HepG2 (cell line): ENCODE data around the gene CDKN1C. TPM values are rescaled to one million over a fixed set of nuclear protein-coding genes. Genes with fewer than 3 reads are reported as not detected.

ENCODE experiments used
- CBX2 ChIP-seq, 2 experiments: fragments of 200-600 bp in 1 of 2; sonication (generic); formaldehyde crosslinking in 1 of 2; IDR thresholded peaks; 2 replicates each; pipeline versions ENCODE4 v1.7.0 to v1.8.1; 2018 to 2022; ENCODE audit warnings: low read depth in 2 of 2, low read length in 1 of 2, mild to moderate bottlenecking in 1 of 2, missing genetic modification reagents in 1 of 2
- CHD4 ChIP-seq: fragments of 200-600 bp; sonication (generic); IDR thresholded peaks from 2 replicates; pipeline ENCODE4 v1.7.0; 2017; ENCODE audit warnings: mild to moderate bottlenecking, low read length, borderline replicate concordance
- ETS1 ChIP-seq: sonication (generic); formaldehyde crosslinking; IDR thresholded peaks from 2 replicates; pipeline ENCODE4 v1.4.0; 2020; ENCODE audit warnings: missing genetic modification reagents
- HES4 ChIP-seq: sonication (generic); formaldehyde crosslinking; IDR thresholded peaks from 2 replicates; pipeline ENCODE4 v1.9.0; 2021; ENCODE audit warnings: mild to moderate bottlenecking, missing genetic modification reagents, borderline replicate concordance
- LBX2 ChIP-seq: sonication (generic); formaldehyde crosslinking; IDR thresholded peaks from 2 replicates; pipeline ENCODE4 v1.5.0; 2020; ENCODE audit warnings: missing genetic modification reagents, mild to moderate bottlenecking, borderline replicate concordance
- NCOA1 ChIP-seq: sonication (generic); formaldehyde crosslinking; IDR thresholded peaks from 2 replicates; pipeline ENCODE4 v1.9.0; 2021; ENCODE audit warnings: missing genetic modification reagents
- NR2C2 ChIP-seq: sonication (generic); formaldehyde crosslinking; IDR thresholded peaks from 2 replicates; pipeline ENCODE4 v1.4.0; 2020; ENCODE audit warnings: missing genetic modification reagents, mild to moderate bottlenecking, moderate library complexity, borderline replicate concordance
- PHF20 ChIP-seq: sonication (generic); formaldehyde crosslinking; IDR thresholded peaks from 2 replicates; pipeline ENCODE4 v1.5.0; 2020; ENCODE audit warnings: mild to moderate bottlenecking, missing genetic modification reagents
- RARA ChIP-seq: IDR thresholded peaks from 2 replicates; pipeline ENCODE4 v1.6.1; 2016; ENCODE audit warnings: missing genetic modification reagents, missing compliant biosample characterization
- SOX5 ChIP-seq: IDR thresholded peaks from 2 replicates; pipeline ENCODE4 v1.6.1; 2016; ENCODE audit warnings: borderline replicate concordance
- SP5 ChIP-seq: IDR thresholded peaks from 2 replicates; pipeline ENCODE4 v1.6.1; 2016; ENCODE audit warnings: low read depth, borderline replicate concordance
- YEATS2 ChIP-seq: sonication (generic); formaldehyde crosslinking; IDR thresholded peaks from 2 replicates; pipeline ENCODE4 v1.4.0; 2020; ENCODE audit warnings: missing genetic modification reagents, borderline replicate concordance
- ZBTB43 ChIP-seq: sonication (generic); formaldehyde crosslinking; conservative IDR thresholded peaks from 2 replicates; pipeline ENCODE4 v1.4.0; 2020; ENCODE audit warnings: missing genetic modification reagents
- ZFP90 ChIP-seq: sonication (generic); formaldehyde crosslinking; IDR thresholded peaks from 2 replicates; pipeline ENCODE4 v1.8.0; 2022; ENCODE audit warnings: missing genetic modification reagents, mild to moderate bottlenecking, inconsistent platforms, borderline replicate concordance
- ZNF44 ChIP-seq: sonication (generic); formaldehyde crosslinking; IDR thresholded peaks from 2 replicates; pipeline ENCODE4 v1.5.1; 2020; ENCODE audit warnings: mild to moderate bottlenecking, missing genetic modification reagents
- ZNF547 ChIP-seq: sonication (generic); formaldehyde crosslinking; IDR thresholded peaks from 2 replicates; pipeline ENCODE4 v1.5.1; 2020; ENCODE audit warnings: mild to moderate bottlenecking, missing genetic modification reagents
- ZNF550 ChIP-seq: sonication (generic); formaldehyde crosslinking; IDR thresholded peaks from 2 replicates; pipeline ENCODE4 v1.4.0; 2020; ENCODE audit warnings: mild to moderate bottlenecking, missing genetic modification reagents, borderline replicate concordance
- ZNF616 ChIP-seq: sonication (generic); formaldehyde crosslinking; IDR thresholded peaks from 2 replicates; pipeline ENCODE4 v1.5.0; 2020; ENCODE audit warnings: low read depth, mild to moderate bottlenecking, missing genetic modification reagents
- ZNF678 ChIP-seq: sonication (generic); formaldehyde crosslinking; IDR thresholded peaks from 2 replicates; pipeline ENCODE4 v1.4.0; 2020; ENCODE audit warnings: mild to moderate bottlenecking, missing genetic modification reagents
- ZNF773 ChIP-seq: sonication (generic); formaldehyde crosslinking; IDR thresholded peaks from 2 replicates; pipeline ENCODE4 v1.4.0; 2020; ENCODE audit warnings: missing genetic modification reagents, borderline replicate concordance
- ZNF841 ChIP-seq: sonication (generic); formaldehyde crosslinking; IDR thresholded peaks from 2 replicates; pipeline ENCODE4 v1.8.1; 2023; ENCODE audit warnings: missing genetic modification reagents, borderline replicate concordance
- polyA plus RNA-seq, 8 experiments: library from polyadenylated mRNA; depleted of rRNA in 3 of 8; stranded (reverse) in 7 of 8; unstranded in 1 of 8; fragments of >200 nt; fragmentation: Illumina TruSeq in 4 of 8; extraction: Trizol in 4 of 8; gene quantifications; 2 replicates each; pipeline versions ENCODE4 v1.2.1 to v1.2.3, GENCODE V29; 2011 to 2016; ENCODE audit warnings: low read depth in 4 of 8, missing spikeins in 1 of 8, mixed read lengths in 1 of 8; ENCODE audit not compliant: insufficient read depth in 1 of 8
- total RNA-seq, 5 experiments: library from RNA; depleted of rRNA; stranded (reverse); fragments of >200 nt; fragmentation: Illumina TruSeq; extraction: Trizol; gene quantifications; 2 replicates each; pipeline ENCODE4 v1.2.3, GENCODE V29; 2016; ENCODE audit warnings: low read depth in 1 of 5
- TF ChIP-seq, protein P1 (sequence below): sonication (generic); formaldehyde crosslinking; IDR thresholded peaks from 2 replicates; pipeline ENCODE4 v1.4.0; 2020; ENCODE audit warnings: missing genetic modification reagents, borderline replicate concordance
- TF ChIP-seq, protein P2 (sequence below): sonication (generic); formaldehyde crosslinking; IDR thresholded peaks from 2 replicates; pipeline ENCODE4 v1.4.0; 2020; ENCODE audit warnings: mild to moderate bottlenecking, missing genetic modification reagents, borderline replicate concordance

CDKN1C gene
- total and polyA plus RNA-seq, 2 of the 13 experiments (the other 11 are each of a cell fraction or from before 2014, with no cell fraction given), result not detected

DNA sequence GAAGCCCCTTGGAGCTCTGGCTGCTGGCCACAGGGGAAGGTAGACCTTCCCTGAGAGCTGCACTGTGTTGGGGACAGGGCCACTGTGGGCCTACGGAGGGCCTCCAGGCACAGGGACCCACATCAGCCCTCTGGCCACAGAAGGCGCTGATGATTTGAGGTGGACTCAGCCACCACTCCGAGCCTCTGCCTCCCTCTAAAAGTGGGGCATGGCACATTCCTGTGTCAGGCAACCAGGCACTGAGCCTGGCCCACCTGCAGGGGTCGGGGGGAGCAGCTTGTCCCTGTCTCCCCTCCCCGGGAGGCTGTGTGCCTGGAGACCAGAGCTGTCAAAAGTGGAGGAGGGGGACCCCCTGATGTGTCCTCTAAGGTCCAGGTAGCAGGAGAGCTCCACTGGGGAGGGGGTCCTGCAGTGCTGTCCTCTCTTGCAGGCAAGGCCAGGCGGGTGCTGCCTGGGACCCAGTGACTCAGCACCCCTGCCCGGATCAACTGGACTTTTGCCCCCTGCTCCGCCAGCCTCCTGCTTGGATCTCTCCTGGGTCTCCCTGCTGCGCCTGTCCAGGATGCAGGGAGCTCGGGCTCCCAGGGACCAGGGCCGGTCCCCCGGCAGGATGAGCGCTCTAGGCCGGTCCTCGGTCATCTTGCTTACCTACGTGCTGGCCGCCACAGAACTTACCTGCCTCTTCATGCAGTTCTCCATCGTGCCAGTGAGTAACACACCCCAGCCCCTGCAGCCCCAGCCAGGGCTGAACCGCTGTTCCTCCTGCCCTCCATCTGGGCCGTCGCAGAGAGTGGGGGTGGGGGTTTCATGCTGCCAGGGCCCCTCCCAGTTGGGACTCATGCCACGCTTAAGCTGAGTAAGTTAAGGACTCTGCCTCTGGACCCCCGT, 17.5 kb upstream of the CDKN1C start (continued):
- TF ChIP-seq, protein P1, sequence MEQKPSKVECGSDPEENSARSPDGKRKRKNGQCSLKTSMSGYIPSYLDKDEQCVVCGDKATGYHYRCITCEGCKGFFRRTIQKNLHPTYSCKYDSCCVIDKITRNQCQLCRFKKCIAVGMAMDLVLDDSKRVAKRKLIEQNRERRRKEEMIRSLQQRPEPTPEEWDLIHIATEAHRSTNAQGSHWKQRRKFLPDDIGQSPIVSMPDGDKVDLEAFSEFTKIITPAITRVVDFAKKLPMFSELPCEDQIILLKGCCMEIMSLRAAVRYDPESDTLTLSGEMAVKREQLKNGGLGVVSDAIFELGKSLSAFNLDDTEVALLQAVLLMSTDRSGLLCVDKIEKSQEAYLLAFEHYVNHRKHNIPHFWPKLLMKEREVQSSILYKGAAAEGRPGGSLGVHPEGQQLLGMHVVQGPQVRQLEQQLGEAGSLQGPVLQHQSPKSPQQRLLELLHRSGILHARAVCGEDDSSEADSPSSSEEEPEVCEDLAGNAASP (CRISPR knock-in tag), result no peak
- TF ChIP-seq ZBTB43 (CRISPR knock-in tag), result no peak
- TF ChIP-seq NR2C2 (CRISPR knock-in tag), result no peak
- peak; percentile 72 for TF ChIP-seq ZNF547
- TF ChIP-seq HES4 (CRISPR knock-in tag), result 0 out of 2 replicates have a peak, but pooled peaks have one; percentile 19
- no peak for TF ChIP-seq SP5 (CRISPR knock-in tag)
- no peak for TF ChIP-seq CBX2 (IDR thresholded peaks at IDR 0.05; ENCODE audit: low read depth, low read length)
- no peak for TF ChIP-seq CBX2 (CRISPR knock-in tag; IDR thresholded peaks at IDR 0.05; ENCODE audit: low read depth)
- TF ChIP-seq ZNF550 (CRISPR knock-in tag), result no peak
- no peak for TF ChIP-seq LBX2 (CRISPR knock-in tag)
- TF ChIP-seq ZNF44 (CRISPR knock-in tag), result no peak
- TF ChIP-seq ZFP90 (CRISPR knock-in tag), result no peak
- no peak for TF ChIP-seq NCOA1 (CRISPR knock-in tag)
- TF ChIP-seq ZNF678, result peak; percentile 64; the same call in 1 of the 2 replicates
- TF ChIP-seq YEATS2, result peak; percentile 20; the same call in 1 of the 2 replicates
- TF ChIP-seq SOX5, result no peak; the same call in 1 of the 2 replicates
- no peak for TF ChIP-seq RARA (CRISPR knock-in tag)
- no peak for TF ChIP-seq ETS1 (CRISPR knock-in tag)
- TF ChIP-seq ZNF841, result no peak
- TF ChIP-seq, protein P2, sequence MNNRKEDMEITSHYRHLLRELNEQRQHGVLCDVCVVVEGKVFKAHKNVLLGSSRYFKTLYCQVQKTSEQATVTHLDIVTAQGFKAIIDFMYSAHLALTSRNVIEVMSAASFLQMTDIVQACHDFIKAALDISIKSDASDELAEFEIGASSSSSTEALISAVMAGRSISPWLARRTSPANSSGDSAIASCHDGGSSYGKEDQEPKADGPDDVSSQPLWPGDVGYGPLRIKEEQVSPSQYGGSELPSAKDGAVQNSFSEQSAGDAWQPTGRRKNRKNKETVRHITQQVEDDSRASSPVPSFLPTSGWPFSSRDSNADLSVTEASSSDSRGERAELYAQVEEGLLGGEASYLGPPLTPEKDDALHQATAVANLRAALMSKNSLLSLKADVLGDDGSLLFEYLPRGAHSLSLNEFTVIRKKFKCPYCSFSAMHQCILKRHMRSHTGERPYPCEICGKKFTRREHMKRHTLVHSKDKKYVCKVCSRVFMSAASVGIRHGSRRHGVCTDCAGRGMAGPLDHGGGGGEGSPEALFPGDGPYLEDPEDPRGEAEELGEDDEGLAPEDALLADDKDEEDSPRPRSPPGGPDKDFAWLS, result no peak
- no peak for TF ChIP-seq CHD4
- TF ChIP-seq PHF20, result no peak; the same call in 1 of the 2 replicates
- TF ChIP-seq ZNF773, result no peak
- no peak for TF ChIP-seq ZNF616 (CRISPR knock-in tag)
